ENCODE measurements around the gene AMMECR1L.
"Not testable (repeated sequence)": the region's sequence is repeated elsewhere in the genome, so short reads cannot be mapped to it uniquely, and the experiment has no call there.

DNA sequence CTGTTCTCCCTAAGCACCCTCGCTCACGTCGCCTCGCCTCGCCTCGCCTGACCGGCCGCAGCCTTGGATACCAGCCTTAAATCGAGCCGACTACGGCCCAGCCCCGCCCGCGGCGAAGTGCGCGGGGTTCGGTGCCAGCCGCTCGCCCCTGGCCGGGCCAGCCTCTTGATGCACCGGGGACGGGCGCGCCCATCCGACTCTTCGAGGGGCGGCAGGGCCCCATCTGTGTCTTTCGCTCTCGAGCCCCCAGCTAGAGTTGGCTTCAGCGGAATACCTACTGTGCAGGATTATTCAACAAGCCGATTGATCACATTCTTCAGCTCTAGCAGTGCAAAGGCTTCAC, 808 bp upstream of the AMMECR1L start:
- not testable (repeated sequence) for TF ChIP-seq EZH2 (IDR thresholded peaks at IDR 0.05; ENCODE audit: low read depth)
- TF ChIP-seq, protein P1, sequence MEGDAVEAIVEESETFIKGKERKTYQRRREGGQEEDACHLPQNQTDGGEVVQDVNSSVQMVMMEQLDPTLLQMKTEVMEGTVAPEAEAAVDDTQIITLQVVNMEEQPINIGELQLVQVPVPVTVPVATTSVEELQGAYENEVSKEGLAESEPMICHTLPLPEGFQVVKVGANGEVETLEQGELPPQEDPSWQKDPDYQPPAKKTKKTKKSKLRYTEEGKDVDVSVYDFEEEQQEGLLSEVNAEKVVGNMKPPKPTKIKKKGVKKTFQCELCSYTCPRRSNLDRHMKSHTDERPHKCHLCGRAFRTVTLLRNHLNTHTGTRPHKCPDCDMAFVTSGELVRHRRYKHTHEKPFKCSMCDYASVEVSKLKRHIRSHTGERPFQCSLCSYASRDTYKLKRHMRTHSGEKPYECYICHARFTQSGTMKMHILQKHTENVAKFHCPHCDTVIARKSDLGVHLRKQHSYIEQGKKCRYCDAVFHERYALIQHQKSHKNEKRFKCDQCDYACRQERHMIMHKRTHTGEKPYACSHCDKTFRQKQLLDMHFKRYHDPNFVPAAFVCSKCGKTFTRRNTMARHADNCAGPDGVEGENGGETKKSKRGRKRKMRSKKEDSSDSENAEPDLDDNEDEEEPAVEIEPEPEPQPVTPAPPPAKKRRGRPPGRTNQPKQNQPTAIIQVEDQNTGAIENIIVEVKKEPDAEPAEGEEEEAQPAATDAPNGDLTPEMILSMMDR (conservative IDR thresholded peaks at IDR 0.05) = not testable (repeated sequence)

All from PC-9 (cell line).